ENCODE data around the gene RASSF5.
"Not testable (repeated sequence)": the region's sequence is repeated elsewhere in the genome, so short reads cannot be mapped to it uniquely, and the experiment has no call there.

Gene RASSF5

DNA sequence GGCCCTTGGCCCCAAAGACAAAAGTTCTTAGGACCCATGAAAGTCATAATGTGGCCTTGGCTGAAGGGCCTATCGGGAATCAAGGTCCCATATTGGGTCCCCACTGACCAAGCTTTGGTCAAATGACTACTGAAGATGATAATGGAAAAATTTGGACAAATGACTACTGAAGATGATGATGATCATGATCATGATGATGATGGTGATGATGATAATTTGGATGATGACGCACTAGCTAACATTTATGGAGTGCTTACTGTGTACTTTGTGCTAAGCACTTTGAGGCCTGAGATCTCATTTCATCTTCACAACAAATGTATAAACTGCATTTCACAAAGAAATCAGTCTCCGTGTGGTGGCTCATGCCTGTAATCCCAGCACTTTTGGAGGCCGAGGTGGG, 65.5 kb downstream of the RASSF5 start:
- no peak for DNase-seq (ENCODE audit: low spot score)

GRCh38 chr1:206573319-206573718, 66.0 kb downstream of the RASSF5 start:
- no peak for DNase-seq (ENCODE audit: low spot score)

DNA sequence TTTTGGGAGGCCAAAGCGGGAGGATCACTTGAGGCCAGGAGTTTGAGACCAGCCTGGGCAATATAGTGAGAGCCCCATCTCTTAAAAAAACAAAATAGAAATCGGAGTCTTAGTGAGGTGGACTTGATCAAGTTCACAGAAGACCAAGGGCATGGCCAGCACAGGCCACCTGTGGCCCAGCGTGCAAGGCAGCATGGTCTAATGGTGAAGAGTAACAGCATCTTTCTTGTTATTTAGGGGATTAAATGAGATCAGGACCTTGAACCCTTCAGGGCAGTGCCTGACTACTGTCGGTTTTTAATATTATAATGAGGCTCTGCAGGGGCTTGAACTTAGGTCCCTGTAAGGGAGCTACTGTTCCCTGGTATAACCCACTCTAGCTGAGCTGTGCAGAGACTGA, 66.4 kb downstream of the RASSF5 start:
- DNase-seq (ENCODE audit: low spot score), result no peak

DNA sequence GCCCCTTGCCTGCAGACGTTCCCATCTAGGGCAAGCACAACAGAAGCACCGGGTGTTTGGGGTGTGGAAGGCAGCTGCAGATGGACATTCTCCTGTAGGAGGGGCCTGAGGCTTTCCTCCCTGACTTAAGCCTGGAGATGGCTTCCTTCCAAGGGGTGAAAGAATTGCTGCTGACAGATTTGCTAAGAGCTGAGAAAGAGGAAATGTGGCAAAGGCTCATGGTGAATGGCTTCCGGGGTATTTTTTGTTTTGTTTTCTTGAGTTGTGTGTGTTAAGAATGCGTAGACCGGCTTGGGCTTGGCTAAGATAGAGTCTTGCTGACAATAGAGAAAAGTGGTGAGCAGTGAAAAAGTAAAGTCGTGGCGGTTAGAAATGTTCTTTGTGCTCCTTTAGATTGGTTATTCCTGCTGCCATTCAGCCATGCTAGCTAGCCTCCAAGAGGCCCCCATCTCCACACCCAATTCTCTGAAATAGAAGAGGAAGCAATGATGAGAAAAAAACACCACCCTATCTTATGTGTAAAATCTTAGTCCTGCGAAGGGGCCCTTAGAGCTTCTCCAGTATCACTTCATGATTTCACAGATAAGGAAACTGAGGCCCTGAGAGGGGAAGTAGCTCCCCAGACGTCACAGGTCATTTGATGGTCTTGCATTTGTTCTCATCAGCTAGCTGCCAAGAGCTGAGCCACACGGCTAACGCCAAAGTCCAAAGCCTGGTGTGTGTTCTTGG, 68.0 kb downstream of the RASSF5 start:
- DNase-seq (ENCODE audit: low spot score), result no peak

DNA sequence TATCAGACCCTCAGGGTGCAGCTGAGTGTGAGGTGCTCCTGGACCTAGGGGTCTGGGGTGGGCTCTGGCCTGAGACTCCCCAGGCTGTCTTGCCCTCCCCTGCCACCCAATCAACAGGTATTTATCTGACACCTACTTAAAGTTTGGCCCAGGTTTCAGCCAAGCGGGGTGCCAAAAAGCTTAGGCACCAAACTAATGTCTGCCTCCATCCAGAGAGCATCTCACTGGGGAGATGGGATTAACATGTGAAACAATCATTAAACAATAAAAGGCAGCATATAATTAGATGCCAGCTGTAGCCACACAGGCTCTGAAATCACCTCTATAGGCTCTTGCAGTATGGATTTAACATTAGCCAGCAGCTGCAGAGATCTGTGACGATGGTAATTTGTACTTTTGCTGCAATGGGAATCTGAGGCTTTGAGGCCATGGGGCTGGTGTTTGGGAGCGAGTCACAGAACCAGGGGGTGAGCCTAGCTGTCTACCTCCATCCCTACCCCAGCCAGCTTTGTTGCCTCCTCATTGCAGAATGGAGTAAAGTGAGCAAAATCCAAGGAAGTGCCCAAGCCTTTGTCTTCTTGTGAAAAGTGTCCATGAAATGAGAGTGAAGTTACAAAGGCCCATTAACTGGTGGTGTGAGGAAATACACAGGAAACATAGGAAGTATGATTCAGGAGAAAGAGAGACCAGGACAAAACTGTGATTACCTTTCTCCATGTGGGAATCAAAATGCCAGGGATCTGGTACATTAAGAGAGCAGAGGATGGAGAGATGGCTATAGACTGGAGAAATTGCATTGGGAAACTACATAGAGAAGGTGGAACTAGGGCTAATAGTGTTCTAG, 68.8 kb downstream of the RASSF5 start:
- DNase-seq (ENCODE audit: low spot score), result no peak

DNA sequence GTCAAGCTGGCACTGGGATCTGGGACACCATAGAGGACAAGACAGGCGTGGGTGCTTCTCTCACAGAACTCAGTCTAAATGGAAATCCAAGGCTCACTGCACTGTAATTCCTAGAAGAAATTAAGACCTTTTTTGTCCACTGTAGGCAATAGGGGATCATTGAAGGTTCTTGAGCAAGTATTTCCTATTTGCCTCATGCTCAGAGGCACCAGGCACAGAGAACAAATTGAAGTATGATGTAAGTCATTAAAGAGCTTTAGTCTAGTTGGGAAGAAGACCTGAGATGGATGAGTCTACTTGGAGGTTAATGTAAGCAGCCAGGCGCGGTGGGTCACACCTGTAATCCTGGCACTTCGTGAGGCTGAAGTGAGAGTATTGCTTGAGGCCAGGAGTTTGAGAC, 70.3 kb downstream of the RASSF5 start:
- DNase-seq (ENCODE audit: low spot score), result no peak

DNA sequence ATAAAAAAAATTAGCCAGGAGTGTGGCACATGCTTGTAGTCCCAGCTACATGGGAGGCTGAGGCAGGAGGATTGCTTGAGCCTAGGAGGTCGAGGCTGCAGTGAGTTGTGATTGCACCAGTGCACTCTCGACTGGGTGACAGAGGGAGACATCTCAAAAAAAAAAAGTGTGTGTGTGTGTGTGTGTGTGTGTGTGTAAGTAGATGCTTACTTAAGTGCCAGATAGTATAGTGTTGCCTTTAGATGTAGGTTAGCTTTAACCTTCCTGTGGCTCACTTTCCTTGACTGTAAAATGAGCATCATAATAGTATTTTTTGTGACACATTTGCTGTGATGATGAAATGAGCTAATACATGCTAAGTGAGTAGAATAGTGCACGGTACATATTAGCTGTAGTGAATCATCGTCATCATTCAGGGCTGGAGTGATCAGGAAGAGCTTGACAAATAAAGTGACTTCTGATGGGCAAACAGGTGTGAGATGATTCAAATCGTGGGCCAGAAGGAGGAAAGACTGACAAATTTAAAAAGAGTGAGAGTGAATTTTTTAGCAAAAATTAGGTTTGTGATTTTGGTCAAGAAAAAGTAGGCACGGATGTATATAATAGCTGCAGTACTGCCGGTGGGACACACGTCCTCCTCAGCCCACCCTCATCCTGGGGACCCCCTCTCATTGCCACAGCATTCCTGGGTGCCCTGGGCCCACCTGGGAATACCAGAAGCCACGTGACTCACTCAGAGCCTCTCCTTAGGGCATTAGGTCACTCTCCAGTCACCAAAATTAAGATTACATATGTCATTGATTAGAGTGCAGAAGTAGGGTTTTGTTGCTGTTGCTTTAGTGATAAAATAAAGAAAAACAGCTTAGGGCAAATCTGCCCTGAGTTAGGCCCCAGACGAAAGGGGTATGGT, 71.0 kb downstream of the RASSF5 start:
- DNase-seq (ENCODE audit: low spot score), result no peak

GRCh38 chr1:206578978-206579374, 71.6 kb downstream of the RASSF5 start:
- no peak for DNase-seq (ENCODE audit: low spot score)

GRCh38 chr1:206579747-206580437, 72.6 kb downstream of the RASSF5 start:
- no peak for DNase-seq (ENCODE audit: low spot score)

DNA sequence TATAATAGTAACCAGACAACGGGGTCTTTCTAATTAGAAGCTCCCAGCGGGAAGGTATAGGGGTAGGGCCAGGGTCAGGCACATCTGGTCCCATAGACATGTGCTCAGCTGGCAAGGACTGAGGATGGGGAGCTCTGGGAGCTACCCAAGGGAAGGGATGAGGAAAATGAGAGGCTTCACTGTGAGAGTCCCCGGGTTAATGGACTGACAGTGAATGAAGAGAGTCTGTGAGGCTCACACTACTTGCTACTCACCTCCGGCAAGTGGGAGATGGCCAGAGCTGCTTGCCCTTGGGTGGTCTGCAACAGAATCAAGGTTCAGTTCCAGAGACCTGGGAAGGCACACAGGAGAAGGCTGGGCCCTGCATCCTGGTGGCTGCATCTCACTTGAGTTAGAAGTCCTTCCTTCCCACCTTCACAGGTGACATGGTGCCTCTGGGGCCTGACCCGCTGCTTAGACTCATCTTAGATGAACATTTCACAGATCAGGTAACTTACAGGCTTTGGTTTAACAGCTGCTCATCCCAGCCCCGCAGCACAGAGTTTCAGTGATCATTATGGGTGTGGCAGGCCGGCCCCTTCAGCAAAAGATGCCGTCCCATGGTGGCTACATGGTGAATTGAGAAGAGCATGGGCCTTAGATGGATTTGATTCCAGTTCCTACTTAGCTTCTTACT, 73.2 kb downstream of the RASSF5 start:
- no peak for DNase-seq (ENCODE audit: low spot score)

DNA sequence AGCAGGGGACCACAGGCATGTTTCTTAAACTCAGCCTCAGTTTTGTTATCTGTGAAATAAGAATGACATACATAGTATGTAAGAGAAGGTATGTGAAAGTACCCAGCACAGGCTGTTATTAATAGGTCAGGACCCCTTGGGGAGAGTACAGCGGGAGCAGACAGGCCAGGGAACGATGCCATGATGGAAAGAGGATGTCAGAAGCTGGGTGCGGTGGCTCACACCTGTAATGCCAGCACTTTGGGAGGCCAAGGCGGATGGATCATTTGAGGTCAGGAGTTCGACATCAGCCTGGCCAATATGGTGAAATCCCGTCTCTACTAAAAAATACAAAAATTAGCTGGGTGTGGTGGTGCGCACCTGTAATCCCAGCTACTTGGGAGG, 73.8 kb downstream of the RASSF5 start:
- not testable (repeated sequence) for DNase-seq (ENCODE audit: low spot score)

GRCh38 chr1:206581571-206581981, 74.2 kb downstream of the RASSF5 start:
- no peak for DNase-seq (ENCODE audit: low spot score)

GRCh38 chr1:206582537-206582936, 75.2 kb downstream of the RASSF5 start:
- no peak for DNase-seq (ENCODE audit: low spot score)

GRCh38 chr1:206582971-206583706, 75.8 kb downstream of the RASSF5 start:
- no peak for DNase-seq (ENCODE audit: low spot score)

DNA sequence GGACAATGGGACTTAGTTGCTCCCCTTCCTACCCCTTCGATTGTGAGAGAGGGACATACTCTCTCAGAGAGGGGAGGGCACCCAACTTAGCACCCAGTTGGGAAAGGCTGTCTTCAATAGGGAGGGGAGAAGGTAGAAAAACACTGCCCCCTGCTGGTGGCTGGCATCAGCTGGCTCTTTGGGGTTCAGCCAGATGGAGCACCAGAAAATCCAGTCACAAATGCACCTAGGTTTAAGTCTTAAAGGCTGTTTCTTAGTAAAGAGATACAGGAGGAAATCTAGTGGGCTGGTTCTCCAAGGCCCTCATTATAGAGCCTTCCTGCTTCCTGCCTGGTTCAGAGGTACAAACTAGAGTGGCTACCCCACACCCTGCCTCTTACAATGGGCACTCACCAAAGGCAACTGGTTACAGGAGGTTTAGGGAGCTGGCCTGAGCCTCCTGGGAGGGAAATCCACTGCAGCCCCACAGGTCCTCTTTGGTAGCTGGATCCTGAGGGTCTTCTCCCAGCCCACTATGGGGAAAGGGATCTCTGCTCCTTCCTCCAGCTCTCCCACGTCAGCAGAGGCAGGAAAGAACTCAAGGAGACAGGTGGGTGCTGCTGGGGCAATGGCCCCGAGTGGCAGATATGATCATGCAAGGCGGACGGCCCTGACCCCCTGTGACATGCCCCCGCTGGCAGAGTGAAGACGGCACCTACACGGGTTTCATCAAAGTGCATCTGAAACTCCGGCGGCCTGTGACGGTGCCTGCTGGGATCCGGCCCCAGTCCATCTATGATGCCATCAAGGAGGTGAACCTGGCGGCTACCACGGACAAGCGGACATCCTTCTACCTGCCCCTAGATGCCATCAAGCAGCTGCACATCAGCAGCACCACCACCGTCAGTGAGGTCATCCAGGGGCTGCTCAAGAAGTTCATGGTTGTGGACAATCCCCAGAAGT, 76.6 kb downstream of the RASSF5 start:
- DNase-seq (ENCODE audit: low spot score), result peak; percentile 79

GRCh38 chr1:206584683-206585082, 77.4 kb downstream of the RASSF5 start:
- DNase-seq (ENCODE audit: low spot score), result no peak

DNA sequence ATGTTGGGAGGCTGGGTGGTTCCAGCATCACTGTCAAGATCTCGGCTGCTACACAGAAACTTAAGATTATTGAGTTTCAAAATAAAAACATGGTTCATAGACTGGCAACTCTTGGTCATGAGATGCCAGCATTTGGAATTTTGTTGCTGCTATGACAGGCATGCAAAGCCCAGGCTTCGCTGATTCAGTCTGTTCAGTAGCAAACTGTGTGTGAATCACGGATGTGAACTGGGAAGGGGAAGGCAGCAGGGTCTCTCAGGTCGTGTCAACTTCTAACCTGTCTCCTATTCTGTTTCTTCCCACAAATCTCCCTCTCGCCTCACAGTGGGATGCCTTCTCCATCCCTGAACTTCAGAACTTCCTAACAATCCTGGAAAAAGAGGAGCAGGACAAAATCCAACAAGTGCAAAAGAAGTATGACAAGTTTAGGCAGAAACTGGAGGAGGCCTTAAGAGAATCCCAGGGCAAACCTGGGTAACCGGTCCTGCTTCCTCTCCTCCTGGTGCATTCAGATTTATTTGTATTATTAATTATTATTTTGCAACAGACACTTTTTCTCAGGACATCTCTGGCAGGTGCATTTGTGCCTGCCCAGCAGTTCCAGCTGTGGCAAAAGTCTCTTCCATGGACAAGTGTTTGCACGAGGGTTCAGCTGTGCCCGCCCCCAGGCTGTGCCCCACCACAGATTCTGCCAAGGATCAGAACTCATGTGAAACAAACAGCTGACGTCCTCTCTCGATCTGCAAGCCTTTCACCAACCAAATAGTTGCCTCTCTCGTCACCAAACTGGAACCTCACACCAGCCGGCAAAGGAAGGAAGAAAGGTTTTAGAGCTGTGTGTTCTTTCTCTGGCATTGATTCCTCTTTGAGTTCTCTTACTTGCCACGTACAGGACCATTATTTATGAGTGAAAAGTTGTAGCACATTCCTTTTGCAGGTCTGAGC, 79.4 kb downstream of the RASSF5 start:
- DNase-seq (ENCODE audit: low spot score), result no peak

GRCh38 chr1:206587904-206588303, 80.6 kb downstream of the RASSF5 start:
- no peak for DNase-seq (ENCODE audit: low spot score)
